ENCODE results near the gene SNAPC2.
"Not testable (repeated sequence)": the region's sequence is repeated elsewhere in the genome, so short reads cannot be mapped to it uniquely, and the experiment has no call there.

The SNAPC2 gene

GRCh38 chr19:7908742-7909461 is 11.2 kb upstream of the SNAPC2 start:
- no peak for DNase-seq (ENCODE audit: low read depth in 4 of 4, low spot score in 1 of 4)

GRCh38 chr19:7909471-7910067 is 10.6 kb upstream of the SNAPC2 start:
- no peak for DNase-seq (ENCODE audit: low read depth in 4 of 4, low spot score in 1 of 4)

GRCh38 chr19:7910321-7911161 is 9.6 kb upstream of the SNAPC2 start:
- DNase-seq (ENCODE audit: low read depth in 4 of 4, low spot score in 1 of 4) = no peak

GRCh38 chr19:7911508-7912143 is 8.5 kb upstream of the SNAPC2 start:
- no peak for DNase-seq (ENCODE audit: low read depth in 4 of 4, low spot score in 1 of 4)

- no peak for DNase-seq (ENCODE audit: low read depth in 4 of 4, low spot score in 1 of 4)
Measured at GRCh38 chr19:7912144-7912696, 7.9 kb upstream of the SNAPC2 start.

- no peak for DNase-seq (ENCODE audit: low read depth in 4 of 4, low spot score in 1 of 4)
Measured at GRCh38 chr19:7912697-7913564, 7.2 kb upstream of the SNAPC2 start.

- DNase-seq (ENCODE audit: low read depth in 4 of 4, low spot score in 1 of 4) = no peak
Measured at GRCh38 chr19:7913652-7914051, 6.5 kb upstream of the SNAPC2 start.

- DNase-seq (ENCODE audit: low read depth in 4 of 4, low spot score in 1 of 4) = no peak
Measured at GRCh38 chr19:7914099-7914498, 6.0 kb upstream of the SNAPC2 start.

- no peak for DNase-seq (ENCODE audit: low read depth in 4 of 4, low spot score in 1 of 4)
Measured at GRCh38 chr19:7914598-7915045, 5.5 kb upstream of the SNAPC2 start, which contains the start of gene TGFBR3L. TGFBR3L (plus strand) TSS chr19:7914830.

- no peak for DNase-seq (ENCODE audit: low read depth in 4 of 4, low spot score in 1 of 4)
Measured at GRCh38 chr19:7915250-7916102, 4.7 kb upstream of the SNAPC2 start.

- peak in 2 of 4 experiments; percentile 49 to 55 for DNase-seq (ENCODE audit: low read depth in 4 of 4, low spot score in 1 of 4)
Measured at GRCh38 chr19:7916103-7916954, 3.8 kb upstream of the SNAPC2 start.

- DNase-seq (ENCODE audit: low read depth in 4 of 4, low spot score in 1 of 4) = no peak
Measured at GRCh38 chr19:7916955-7917266, 3.2 kb upstream of the SNAPC2 start.

GRCh38 chr19:7917267-7918061 is 2.7 kb upstream of the SNAPC2 start:
- DNase-seq (ENCODE audit: low read depth in 4 of 4, low spot score in 1 of 4) = peak in 1 of 4 experiments; percentile 51

GRCh38 chr19:7918062-7918614 is 2.0 kb upstream of the SNAPC2 start:
- DNase-seq (ENCODE audit: low read depth in 4 of 4, low spot score in 1 of 4) = not testable (repeated sequence)

- DNase-seq (ENCODE audit: low read depth in 4 of 4, low spot score in 1 of 4) = no peak
Measured at GRCh38 chr19:7918615-7919421, 1.3 kb upstream of the SNAPC2 start.

- peak; percentile 100 for DNase-seq (ENCODE audit: low read depth in 4 of 4, low spot score in 1 of 4)
Measured at GRCh38 chr19:7920519-7921301, 572 bp downstream of the SNAPC2 start.
